NCI-H1417 (cell line): ENCODE results near the gene MFSD2B.
"Not testable (repeated sequence)": the region's sequence is repeated elsewhere in the genome, so short reads cannot be mapped to it uniquely, and the experiment has no call there.

ENCODE experiments used
- DNase-seq, 3 experiments: peaks; one replicate each; lab custom pipeline; 2025; lab: John Stamatoyannopoulos, UW

The MFSD2B gene

DNA sequence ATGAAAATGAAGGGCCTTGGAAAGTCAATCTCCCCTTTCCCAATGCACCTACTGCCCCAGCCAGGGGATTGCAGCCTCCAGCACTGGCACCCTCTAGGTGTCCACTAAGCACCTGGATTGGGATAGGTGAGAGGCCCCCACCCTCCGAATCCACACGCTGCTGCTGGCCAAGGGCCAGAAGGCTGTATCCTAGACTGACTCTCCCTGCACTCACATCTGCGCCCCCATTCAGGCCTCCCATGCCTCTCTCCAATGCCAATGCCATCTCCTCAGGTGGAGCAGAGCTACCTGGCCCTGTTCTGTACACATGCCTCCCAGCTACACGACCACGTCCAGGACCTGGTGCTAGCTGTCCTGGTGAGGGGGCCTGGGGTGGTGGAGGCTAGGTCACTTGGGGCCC is 9.8 kb downstream of the MFSD2B start:
- no peak for DNase-seq

DNA sequence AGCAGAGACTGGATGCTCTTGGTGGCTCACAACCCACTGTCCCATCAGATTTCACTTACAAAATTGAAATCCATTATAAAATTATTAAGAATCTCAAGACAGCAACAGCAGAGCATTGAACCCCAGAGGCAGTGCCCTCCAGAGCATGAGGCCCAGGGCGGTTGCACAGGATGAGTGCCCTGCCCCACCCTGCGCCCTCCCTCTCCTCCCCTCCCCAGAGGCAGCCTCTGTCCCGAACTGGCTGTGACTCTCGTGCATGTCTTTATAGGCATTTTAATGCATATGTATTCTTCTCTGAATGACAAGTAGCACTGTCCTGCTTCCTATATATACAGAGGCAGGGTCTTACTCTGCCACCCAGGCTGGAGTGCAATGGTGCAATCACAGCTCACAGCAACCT is 10.4 kb downstream of the MFSD2B start:
- DNase-seq: no peak

DNA sequence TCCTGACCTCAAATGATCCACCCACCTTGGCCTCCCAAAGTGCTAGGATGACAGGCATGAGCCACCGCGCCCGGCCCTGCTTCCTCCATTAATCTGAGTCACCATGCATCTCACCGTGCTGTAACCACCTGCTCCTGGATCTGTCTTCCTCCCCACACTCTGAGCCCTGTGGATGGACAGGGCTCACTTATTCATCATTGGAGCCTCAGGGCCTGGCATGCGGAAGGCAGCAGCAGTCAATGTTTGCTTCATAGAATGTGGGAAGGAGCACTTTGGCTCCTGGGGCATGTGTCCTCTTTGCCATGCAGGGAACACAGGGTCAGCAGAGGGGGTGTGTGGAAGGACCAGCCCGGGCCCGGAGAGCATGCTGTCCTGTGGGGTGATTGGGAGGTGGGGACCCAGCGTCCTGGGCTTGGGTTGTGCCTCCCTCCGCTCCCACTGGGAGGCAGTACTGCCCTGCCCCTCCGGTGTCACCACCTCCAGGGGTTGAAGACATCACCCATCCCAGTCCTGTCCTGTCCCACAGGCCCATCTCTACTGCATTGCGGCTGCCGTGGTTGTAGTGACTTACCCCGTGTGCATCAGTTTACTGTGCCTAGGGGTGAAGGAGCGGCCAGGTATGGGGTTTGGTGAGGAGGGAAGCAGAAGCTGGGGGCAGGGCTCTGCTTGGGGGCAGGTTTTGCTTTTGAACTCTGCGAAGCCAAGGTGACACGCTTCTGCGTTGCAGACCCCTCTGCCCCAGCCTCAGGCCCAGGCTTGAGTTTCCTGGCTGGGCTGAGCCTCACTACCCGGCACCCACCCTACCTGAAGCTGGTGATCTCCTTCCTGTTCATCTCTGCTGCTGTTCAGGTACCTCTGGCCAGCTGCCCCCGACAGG is 11.5 kb downstream of the MFSD2B start:
- no peak for DNase-seq

DNA sequence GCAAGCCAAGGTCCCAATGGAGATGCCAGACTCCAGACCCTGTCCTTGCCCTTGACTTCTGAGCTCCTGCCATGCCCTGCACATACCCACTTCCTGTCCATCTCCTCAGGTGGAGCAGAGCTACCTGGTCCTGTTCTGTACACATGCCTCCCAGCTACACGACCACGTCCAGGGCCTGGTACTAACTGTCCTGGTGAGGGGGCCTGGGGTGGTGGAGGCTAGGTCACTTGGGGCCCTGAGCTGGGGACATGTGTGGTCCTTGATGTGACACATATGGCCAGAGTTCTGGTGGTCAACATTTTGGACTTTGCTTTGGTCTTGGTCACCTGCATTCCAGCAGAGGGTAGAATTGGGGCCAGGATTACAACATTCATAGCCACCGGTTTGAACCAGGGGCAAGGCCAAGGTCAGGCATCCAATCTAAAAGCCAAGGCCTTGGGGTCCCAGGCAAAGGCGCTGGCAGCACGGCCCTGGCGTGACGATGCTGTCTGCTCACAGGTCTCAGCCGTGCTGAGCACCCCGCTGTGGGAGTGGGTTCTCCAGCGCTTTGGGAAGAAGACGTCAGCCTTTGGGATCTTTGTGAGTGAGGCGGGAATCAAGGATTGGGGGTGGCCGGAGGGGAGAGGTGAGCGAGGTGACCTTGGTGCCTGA is 12.6 kb downstream of the MFSD2B start:
- DNase-seq: no peak

DNA sequence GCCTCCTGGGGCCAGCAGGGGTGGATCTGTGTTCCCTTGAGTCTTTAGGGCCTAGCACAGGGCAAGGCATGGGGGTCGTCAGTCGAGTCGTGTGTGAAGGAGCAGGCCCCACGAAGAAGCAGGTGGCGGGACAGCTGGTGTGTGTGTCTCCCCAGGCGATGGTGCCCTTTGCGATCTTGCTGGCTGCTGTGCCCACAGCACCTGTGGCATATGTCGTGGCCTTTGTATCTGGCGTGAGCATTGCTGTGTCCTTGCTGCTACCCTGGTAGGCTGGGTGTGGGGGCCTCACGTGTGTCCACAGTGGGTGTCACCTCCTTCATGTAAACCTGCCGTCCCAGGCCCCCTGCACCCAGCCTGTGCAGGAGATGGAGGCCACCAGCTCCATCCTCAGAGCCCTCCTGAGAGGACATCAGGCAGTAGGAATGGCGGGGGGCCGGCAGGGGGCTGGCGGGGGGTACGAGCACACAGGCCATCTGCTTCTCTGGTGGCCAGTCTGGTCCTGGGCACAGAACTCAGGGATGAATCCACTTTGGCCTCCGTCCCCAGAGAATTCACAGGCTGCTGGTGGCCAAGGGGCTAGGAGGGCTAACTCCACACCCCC is 13.2 kb downstream of the MFSD2B start:
- DNase-seq: no peak

DNA sequence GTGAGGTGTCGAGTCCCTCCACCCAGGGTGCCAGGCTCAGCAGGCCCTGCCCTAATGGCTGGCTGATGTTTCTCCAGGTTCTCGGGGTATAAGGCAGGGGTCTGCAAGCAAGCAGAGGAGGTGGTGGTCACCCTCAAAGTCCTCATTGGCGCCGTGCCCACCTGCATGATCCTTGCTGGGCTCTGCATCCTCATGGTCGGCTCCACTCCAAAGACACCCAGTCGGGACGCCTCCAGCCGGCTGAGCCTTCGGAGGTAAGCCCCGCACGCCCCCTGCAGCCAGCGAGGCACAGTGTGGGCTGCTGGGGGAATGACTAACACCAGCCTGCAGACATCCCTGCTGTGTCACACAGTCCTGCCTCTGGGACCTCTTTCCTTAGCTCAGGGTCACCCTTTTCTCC is 14.1 kb downstream of the MFSD2B start:
- no peak for DNase-seq

DNA sequence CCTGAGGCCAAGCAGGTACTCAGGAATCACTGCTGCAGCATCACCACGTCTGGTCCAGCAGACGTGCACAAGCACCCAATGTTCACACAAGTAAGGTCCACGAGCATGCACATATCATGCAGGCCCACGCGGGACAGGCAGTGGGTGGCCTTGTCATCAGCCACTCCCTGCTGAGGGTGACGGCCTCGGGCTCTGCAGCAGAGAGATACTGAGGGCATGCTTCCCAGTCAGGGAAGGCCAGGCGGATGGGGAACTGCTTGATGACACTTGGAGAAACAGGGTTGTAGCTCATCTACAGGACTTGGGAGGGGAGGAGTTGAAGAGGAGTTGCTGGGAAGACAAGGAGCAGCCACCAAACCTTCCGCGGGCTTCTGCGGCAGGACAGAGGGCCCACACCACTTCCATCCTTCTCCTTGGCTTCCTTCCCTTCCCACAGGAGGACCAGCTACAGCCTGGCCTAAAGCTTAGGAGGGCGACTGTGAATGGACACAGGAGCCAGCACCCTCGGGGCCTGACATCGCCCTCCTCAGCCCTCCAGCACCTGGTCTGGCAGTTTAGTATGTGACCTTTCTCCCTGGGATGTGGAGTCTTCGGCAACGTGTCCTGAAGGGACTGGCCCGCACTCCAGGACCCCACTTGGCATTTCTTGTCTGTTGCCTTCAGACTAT is 15.2 kb downstream of the MFSD2B start:
- no peak for DNase-seq

DNA sequence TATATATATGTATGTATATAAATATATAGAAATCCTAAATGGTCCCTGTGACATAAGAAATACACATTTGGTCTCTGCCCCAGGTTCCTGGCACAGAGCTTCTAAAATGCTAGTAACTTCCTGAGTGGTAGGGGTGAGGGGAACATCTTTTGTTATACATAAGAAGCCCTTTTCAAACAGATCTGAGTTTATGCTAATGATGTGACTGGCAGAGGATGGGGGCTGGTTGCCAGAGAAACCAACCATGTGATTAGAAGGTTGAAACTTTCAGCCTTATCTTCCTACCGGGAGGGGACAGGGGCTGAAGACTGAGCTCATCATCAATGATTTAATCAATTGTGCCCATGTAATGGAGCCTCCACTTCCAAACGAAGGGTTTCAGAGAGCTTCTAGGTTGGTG is 16.3 kb downstream of the MFSD2B start:
- no peak for DNase-seq

DNA sequence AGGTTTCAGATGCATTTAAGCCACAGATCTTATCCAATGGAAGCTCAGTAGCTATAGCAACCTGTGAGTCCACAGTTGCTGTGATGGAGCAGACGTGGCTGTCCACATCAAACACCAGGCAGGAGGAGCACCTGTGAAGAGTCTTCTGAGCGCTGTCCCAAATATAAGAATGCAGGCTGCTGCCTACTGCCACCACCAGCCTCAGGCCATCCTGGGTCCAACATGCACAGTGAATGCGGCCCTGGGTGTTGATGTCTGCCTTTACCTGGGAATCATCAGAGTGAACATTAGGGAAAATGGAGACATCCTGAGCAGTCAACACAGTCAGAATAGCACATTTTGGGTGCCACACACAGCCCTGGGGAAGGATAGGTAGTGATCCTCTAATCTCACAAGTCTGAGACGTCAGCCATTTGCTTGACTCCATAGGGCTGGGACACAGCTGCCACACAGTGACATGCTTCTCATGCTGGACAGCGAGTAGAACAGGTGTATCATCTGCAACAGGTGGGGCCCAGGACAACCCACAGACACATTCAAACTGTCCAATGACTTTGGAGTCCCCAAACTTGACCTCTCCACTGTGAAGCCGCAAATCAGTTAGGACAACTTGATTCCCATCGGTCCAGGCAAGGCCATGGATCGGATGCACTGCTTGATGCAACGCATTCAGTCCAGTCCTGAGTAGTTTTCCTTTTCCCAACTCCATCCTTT is 29.1 kb downstream of the MFSD2B start:
- DNase-seq: no peak

DNA sequence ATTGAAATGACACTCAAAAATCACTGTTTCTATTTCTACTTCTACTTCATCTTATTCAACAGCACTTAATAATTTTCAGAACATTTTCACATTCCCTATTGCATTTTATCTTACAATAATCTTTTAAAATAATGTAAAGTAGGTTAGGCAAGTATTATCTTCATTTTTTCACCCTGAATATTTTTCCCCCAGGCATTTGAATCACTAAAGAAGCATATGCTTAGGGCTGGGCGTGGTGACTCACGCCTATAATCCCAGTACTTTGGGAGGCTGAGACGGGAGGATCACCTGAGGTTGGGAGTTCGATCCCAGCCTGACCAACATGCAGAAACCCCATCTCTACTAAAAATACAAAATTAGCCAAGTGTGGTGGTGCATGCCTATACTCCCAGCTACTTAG is 30.6 kb downstream of the MFSD2B start:
- no peak for DNase-seq

DNA sequence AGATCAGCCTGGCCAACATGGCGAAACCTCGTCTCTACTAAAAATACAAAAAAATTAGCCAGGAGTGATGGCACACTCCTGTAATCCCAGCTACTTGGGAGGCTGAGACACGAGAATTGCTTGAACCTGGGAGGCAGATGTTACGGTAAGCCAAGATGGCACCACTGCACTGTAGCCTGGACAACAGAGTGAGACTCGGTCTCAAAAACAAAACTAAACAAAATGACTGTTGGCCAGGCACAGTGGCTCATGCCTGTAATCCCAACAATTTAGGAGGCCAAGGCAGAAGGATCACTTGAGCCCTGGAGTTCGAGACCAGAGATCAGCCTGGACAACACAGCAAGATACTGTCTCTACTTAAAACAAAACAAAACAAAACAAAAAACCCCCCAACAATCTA is 33.2 kb downstream of the MFSD2B start:
- not testable (repeated sequence) for DNase-seq

DNA sequence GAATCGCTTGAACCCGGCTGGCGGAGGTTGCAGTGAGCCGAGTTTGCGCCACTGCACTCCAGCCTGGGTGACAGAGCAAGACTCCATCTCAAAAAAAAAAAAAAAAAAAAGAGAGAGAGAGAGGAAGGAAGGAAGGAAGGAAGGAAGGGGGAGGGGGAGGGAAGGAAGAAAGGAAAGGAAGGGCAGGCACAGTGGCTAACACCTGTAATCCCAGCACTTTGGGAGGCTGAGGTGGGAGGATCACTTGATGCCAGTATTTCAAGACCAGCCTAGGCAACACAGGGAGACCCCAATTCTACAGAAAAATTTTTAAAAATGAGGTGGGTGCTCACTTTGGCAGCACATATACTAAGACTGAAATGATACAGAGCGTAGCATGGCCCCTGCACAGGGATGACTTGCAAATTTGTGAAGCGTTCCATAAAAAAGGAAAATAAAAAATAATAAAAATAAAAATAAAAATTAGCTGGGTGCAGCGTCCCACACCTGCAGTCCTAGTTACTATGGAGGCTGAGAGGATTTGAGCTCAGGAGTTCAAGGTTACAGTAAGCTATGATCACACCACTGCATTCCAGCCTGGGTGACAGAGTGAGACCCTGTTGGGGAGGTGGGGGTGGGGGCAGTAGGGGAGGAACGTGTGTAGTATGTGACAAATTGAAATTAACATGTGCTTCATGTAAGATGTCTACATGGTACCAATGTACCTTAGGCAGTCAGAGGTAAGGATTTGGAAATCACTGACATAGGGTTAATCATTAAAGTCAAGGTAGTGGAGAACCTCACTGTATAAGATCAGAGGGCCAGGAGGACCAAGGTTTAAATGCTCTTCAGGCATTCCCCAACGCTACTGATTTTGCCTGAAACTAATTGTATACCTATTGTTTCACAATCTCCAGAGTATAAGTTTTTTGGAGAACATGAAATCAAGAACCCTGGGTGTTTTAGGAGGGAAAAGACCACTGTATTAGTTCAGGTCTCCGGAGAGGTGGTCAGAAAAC is 35.9 kb downstream of the MFSD2B start:
- DNase-seq: no peak

DNA sequence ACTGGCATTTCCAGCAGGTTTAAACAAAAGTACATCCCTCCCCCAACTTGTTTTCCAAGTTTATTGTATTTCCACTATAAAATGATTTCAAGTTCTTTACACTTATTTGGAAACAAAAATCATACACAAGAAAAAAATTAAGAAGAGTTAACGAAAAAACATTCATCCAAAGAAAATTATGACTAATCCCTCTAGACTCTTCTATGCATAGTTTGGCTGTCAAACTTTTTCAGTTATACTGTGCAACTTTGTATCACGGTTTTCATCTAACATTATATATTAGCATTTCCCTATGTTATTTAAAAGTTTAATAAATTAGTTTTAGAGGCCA is 36.7 kb downstream of the MFSD2B start:
- DNase-seq: no peak

DNA sequence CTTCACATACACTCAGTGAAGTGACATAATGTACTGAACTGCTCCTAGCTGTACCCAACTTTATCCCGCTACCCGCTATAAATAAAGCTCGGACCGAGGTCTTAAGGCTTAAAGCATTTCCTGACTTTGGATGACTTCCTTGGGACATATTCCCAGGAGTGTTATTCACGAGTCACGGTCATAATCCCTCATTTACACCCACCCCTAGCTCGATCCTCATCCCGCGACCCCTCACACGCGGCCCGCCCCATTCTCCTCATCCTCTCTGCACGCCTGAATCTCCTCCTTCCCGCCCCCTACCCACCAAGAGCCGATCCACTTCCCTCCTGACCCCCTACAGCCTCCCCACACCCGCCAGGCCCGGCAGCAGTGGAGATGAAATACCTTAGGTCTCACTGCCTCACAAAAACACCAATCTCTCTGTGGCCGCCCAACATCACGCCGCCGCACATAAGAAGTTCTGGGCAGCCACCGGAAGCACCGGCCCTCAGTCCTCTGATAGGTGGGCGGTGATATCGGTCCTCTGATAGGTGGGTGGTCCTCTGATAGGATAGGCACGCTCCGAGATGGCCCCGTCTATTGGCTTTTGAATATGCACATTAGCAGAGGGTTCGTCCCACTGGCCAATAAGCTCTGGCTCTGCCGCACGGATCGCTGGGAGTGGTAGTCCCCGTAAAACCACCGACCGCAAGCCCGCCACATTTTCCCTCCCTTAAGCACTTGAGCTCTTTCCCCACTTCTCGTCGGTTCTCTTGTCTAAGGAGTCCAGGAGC is 37.2 kb downstream of the MFSD2B start, which contains the start of gene WDCP:
TSS of gene WDCP (minus strand) at position 462 of the 773 bp plus-strand sequence. CDS start 7,897 bp downstream, outside the sequence.
- peak; percentile 96 to 99 (median 98) for DNase-seq

DNA sequence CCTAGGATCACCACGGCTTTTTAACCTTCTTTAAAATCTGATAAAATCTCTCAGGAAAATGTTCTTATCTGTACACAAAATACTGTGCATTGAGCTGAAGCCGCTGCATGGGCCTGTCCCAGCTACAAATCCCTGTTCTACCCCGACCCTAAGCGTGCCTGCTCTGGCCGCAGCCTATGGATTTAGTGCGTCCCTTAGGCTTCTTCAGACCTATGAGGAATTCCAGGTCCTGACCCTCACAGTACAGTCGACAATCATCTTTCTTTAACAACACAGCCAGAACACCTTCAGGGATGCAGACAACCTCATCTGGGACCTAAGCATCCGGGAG is 37.8 kb downstream of the MFSD2B start:
- no peak for DNase-seq

DNA sequence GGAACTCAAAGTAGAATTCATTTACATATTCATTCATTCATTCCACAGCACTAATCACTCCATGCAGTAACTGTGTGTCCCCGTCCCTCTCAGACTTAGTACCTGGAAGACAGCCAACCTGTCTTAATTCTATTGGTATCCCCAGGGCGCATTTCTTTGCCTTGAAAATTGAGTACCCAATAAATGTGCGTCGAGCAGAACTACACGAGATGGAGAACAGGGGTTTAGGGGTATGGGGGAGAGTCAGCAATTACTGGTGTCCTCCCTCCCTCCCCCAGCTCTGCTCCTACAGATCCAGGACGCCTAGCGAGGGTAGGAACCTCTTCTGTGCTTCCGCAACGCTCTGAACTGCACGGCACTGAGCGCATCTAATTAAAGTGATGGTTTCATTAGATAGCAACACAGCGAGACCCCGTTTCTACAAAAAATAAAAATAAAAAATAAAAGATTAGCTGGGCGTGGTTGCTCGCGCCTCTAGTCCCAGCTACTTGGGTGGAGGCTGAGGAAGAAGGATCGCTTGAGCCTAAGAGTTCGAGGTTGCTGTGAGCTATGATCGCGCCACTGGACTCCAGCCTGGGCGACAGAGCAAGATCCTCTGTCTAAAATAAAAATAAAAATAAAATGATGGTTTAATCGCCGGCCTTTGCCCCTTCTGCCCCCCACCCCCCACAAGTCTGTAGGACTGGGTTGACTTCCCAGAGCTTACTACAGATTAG is 39.0 kb downstream of the MFSD2B start:
- peak; percentile 17 to 68 (median 64) for DNase-seq

DNA sequence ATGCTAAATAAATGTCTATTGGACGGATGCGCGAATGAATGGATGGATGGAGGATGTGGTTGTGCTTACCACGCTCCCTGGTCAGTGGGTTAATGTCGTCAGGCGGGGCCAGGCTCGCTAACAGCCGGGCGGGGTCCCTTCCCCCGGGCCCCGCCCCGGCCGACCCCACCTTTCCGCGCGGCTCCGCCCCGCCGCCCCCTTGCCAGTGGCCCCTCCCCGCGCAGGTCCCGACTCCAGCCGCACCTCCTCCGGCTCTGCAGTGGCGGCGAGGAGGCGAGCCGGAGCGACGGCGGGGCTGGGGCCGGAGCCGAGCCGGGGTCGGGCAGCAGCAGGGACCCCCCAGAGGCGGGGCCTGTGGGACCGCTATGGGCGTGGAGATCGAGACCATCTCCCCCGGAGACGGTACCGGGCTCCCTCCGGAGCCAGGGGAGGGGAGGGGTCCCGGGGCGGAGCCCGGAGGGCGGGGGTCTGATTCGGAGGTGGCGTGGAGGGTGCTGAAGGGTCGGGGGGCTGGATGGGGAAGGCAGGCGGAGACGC is 39.7 kb downstream of the MFSD2B start, which contains the start of gene FKBP1B:
TSS of gene FKBP1B (plus strand) at position 257 of the 537 bp plus-strand sequence. CDS start at position 366, 109 bp downstream.
- DNase-seq: peak; percentile 70 to 80 (median 71)

DNA sequence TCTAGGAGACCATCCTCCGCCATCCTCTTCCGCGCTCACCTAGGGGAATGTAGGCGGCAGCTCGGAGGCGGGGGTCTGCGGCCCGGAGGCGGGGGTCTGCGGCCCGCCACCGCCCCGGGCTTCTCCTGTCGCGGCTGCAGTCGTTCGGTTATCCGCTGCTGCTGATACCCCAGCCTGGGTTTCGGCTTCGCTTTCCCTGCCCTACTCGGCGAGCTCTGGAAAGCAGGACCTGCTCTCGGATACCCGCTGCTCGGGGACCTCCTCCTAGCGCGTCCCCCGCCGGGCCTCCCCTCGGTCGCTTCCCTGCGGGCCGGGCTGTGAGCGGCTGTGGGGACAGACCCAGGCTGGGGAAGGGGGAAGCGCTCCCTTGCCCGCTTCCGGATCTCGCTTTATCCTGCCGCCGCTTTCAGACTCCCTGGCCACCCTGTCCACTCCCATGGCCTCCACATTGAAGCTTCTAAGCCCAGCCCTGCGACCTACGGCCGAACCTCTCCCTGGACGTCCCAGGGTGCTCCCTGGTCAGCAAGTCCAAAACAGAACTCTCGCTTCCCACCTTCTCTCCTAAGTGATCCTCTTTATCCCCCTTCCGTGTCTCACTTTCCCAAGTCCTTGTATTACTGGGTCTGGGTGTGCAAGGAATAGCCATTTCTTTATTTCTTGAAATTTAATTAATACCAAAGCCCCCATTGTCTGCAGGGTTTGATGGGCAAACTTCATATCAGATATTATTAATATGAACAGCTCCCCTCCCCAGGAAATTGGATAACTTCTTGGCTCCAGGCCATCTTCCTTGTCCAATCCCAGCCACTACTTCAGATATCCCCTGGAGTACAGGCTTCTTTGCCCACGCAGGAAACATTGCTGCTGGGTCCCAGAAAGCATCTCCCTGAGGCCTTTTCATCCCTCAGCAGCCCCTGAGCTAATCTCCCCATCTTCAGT is 40.4 kb downstream of the MFSD2B start:
- DNase-seq: peak in 2 of 3 experiments; percentile 43 to 47
